Measurements from ENCODE around the gene KCNK17. TPM values are rescaled to one million over a fixed set of nuclear protein-coding genes. Genes with fewer than 3 reads are reported as not detected.

The KCNK17 gene
- total RNA-seq, 1 donor from 2014 or later, result not detected

GRCh38 chr6:39294899-39295298 lies 19.3 kb downstream of the KCNK17 start:
- no peak overlapping the region for H2AFZ ChIP-seq (ENCODE audit: low read depth, low read length)
- H3K4me3 ChIP-seq (ENCODE audit: insufficient read depth, low read depth, low read length), result no peak overlapping the region
- no peaks in the 10 kb centered on the region for H3K27me3 ChIP-seq (ENCODE audit: insufficient read depth, low read length)
- Mint-ChIP-seq H3K4me3 (ENCODE audit: unreplicated experiment) (no peak overlapping the region), H3K27ac (ENCODE audit: unreplicated experiment) (no peak overlapping the region), H3K4me1 (ENCODE audit: low read depth, unreplicated experiment) (peaks cover 12% of the 10 kb centered on the region), H3K9me3 (ENCODE audit: unreplicated experiment) (peaks cover 8% of the 10 kb centered on the region), H3K27me3 (ENCODE audit: low read depth, unreplicated experiment) (peaks cover 47% of the 10 kb centered on the region), H3K36me3 (ENCODE audit: low read depth, unreplicated experiment) (no peaks in the 10 kb centered on the region)
- DNase-seq (ENCODE audit: low read depth) (no peak), FAIRE-seq (no peak)
- no peaks in the 10 kb centered on the region for H3K79me2 ChIP-seq (ENCODE audit: insufficient read depth, low read length)
- no peaks in the 10 kb centered on the region for H3K9me3 ChIP-seq (ENCODE audit: insufficient read depth, low read depth, low read length)
- H3K27ac ChIP-seq (ENCODE audit: low read depth, low read length), result no peak overlapping the region
- no peaks in the 10 kb centered on the region for H3K36me3 ChIP-seq (ENCODE audit: insufficient read depth, low read length)
- no peak overlapping the region for H3K9ac ChIP-seq (ENCODE audit: low read length)
- no peak overlapping the region for H3K4me2 ChIP-seq (ENCODE audit: low read length)
- H3K4me1 ChIP-seq (ENCODE audit: insufficient read depth, low read length), result no peaks in the 10 kb centered on the region
- H4K20me1 ChIP-seq (ENCODE audit: insufficient read depth, low read length), result no peaks in the 10 kb centered on the region
- TF ChIP-seq CTCF (IDR thresholded peaks at IDR 0.05; ENCODE audit: insufficient read depth, low read depth, low read length) (no peak), EZH2 (IDR thresholded peaks at IDR 0.05; ENCODE audit: insufficient read depth, low read length) (no peak)

GRCh38 chr6:39294133-39294532 lies 20.1 kb downstream of the KCNK17 start:
- TF ChIP-seq CTCF (IDR thresholded peaks at IDR 0.05; ENCODE audit: insufficient read depth, low read depth, low read length) (no peak), EZH2 (IDR thresholded peaks at IDR 0.05; ENCODE audit: insufficient read depth, low read length) (no peak)
- no peaks in the 10 kb centered on the region for H3K36me3 ChIP-seq (ENCODE audit: insufficient read depth, low read length)
- no peaks in the 10 kb centered on the region for H3K4me1 ChIP-seq (ENCODE audit: insufficient read depth, low read length)
- peaks cover 12% of the 10 kb centered on the region for H3K4me1 Mint-ChIP-seq (ENCODE audit: low read depth, unreplicated experiment)
- no peaks in the 10 kb centered on the region for H3K9me3 ChIP-seq (ENCODE audit: insufficient read depth, low read depth, low read length)
- DNase-seq (ENCODE audit: low read depth) (no peak), FAIRE-seq (no peak)
- H2AFZ ChIP-seq (ENCODE audit: low read depth, low read length), result no peak overlapping the region
- H3K4me3 Mint-ChIP-seq (ENCODE audit: unreplicated experiment), result no peak overlapping the region
- H3K9ac ChIP-seq (ENCODE audit: low read length), result no peak overlapping the region
- no peak overlapping the region for H3K27ac Mint-ChIP-seq (ENCODE audit: unreplicated experiment)
- no peaks in the 10 kb centered on the region for H3K27me3 ChIP-seq (ENCODE audit: insufficient read depth, low read length)
- H3K4me2 ChIP-seq (ENCODE audit: low read length), result no peak overlapping the region
- H3K36me3 Mint-ChIP-seq (ENCODE audit: low read depth, unreplicated experiment), result no peaks in the 10 kb centered on the region
- H3K9me3 Mint-ChIP-seq (ENCODE audit: unreplicated experiment), result peaks cover 8% of the 10 kb centered on the region
- no peak overlapping the region for H3K27ac ChIP-seq (ENCODE audit: low read depth, low read length)
- no peaks in the 10 kb centered on the region for H3K79me2 ChIP-seq (ENCODE audit: insufficient read depth, low read length)
- H3K4me3 ChIP-seq (ENCODE audit: insufficient read depth, low read depth, low read length), result no peak overlapping the region
- H3K27me3 Mint-ChIP-seq (ENCODE audit: low read depth, unreplicated experiment), result peaks cover 41% of the 10 kb centered on the region
- no peaks in the 10 kb centered on the region for H4K20me1 ChIP-seq (ENCODE audit: insufficient read depth, low read length)

GRCh38 chr6:39292637-39293036 lies 21.6 kb downstream of the KCNK17 start:
- Mint-ChIP-seq H3K4me1 (ENCODE audit: low read depth, unreplicated experiment) (peaks cover 12% of the 10 kb centered on the region), H3K4me3 (ENCODE audit: unreplicated experiment) (no peak overlapping the region), H3K9me3 (ENCODE audit: unreplicated experiment) (peaks cover 8% of the 10 kb centered on the region), H3K27me3 (ENCODE audit: low read depth, unreplicated experiment) (peaks cover 31% of the 10 kb centered on the region), H3K27ac (ENCODE audit: unreplicated experiment) (no peak overlapping the region), H3K36me3 (ENCODE audit: low read depth, unreplicated experiment) (no peaks in the 10 kb centered on the region)
- no peaks in the 10 kb centered on the region for H4K20me1 ChIP-seq (ENCODE audit: insufficient read depth, low read length)
- no peaks in the 10 kb centered on the region for H3K4me1 ChIP-seq (ENCODE audit: insufficient read depth, low read length)
- H3K4me3 ChIP-seq (ENCODE audit: insufficient read depth, low read depth, low read length), result no peak overlapping the region
- DNase-seq (ENCODE audit: low read depth) (no peak), FAIRE-seq (no peak)
- no peak for TF ChIP-seq CTCF (IDR thresholded peaks at IDR 0.05; ENCODE audit: insufficient read depth, low read depth, low read length)
- no peak for TF ChIP-seq EZH2 (IDR thresholded peaks at IDR 0.05; ENCODE audit: insufficient read depth, low read length)
- H3K27me3 ChIP-seq (ENCODE audit: insufficient read depth, low read length), result no peaks in the 10 kb centered on the region
- no peaks in the 10 kb centered on the region for H3K79me2 ChIP-seq (ENCODE audit: insufficient read depth, low read length)
- H3K9ac ChIP-seq (ENCODE audit: low read length), result no peak overlapping the region
- H3K9me3 ChIP-seq (ENCODE audit: insufficient read depth, low read depth, low read length), result no peaks in the 10 kb centered on the region
- no peaks in the 10 kb centered on the region for H3K36me3 ChIP-seq (ENCODE audit: insufficient read depth, low read length)
- H2AFZ ChIP-seq (ENCODE audit: low read depth, low read length), result no peak overlapping the region
- no peak overlapping the region for H3K4me2 ChIP-seq (ENCODE audit: low read length)
- no peak overlapping the region for H3K27ac ChIP-seq (ENCODE audit: low read depth, low read length)

All from astrocyte (in vitro differentiated cells and primary cell).